NCI-H2081 (cell line): ENCODE measurements around the gene SEPTIN7.
"Not testable (repeated sequence)": the region's sequence is repeated elsewhere in the genome, so short reads cannot be mapped to it uniquely, and the experiment has no call there.

Source experiments
- DNase-seq, 2 experiments: peaks; one replicate each; lab custom pipeline; 2025; lab: John Stamatoyannopoulos, UW

SEPTIN7 gene

GRCh38 chr7:35800718-35801391 is at the start of gene SEPTIN7:
Gene SEPTIN7 (plus strand): TSS chr7:35801057. CDS start chr7:35801210, 153 bp downstream.
- DNase-seq: peak; percentile 99 to 100

- no peak for DNase-seq
Observed at GRCh38 chr7:35752742-35753141, 48.1 kb upstream of the SEPTIN7 start.

GRCh38 chr7:35753761-35754603 is 46.9 kb upstream of the SEPTIN7 start:
- DNase-seq: no peak

- DNase-seq: no peak
Observed at GRCh38 chr7:35754741-35755140, 46.1 kb upstream of the SEPTIN7 start.

GRCh38 chr7:35755711-35756110 is 45.1 kb upstream of the SEPTIN7 start:
- no peak for DNase-seq

- not testable (repeated sequence) for DNase-seq
Observed at GRCh38 chr7:35756453-35756852, 44.4 kb upstream of the SEPTIN7 start.

GRCh38 chr7:35757574-35757973 is 43.3 kb upstream of the SEPTIN7 start:
- no peak for DNase-seq

GRCh38 chr7:35758421-35758820 is 42.4 kb upstream of the SEPTIN7 start:
- no peak for DNase-seq

GRCh38 chr7:35760143-35760745 is 40.6 kb upstream of the SEPTIN7 start:
- DNase-seq: no peak

GRCh38 chr7:35761871-35762677 is 38.8 kb upstream of the SEPTIN7 start:
- no peak for DNase-seq

GRCh38 chr7:35762781-35763180 is 38.1 kb upstream of the SEPTIN7 start:
- DNase-seq: no peak

GRCh38 chr7:35768346-35768745 is 32.5 kb upstream of the SEPTIN7 start:
- DNase-seq: no peak

GRCh38 chr7:35771776-35772175 is 29.1 kb upstream of the SEPTIN7 start:
- no peak for DNase-seq

- no peak for DNase-seq
Observed at GRCh38 chr7:35773994-35774393, 26.9 kb upstream of the SEPTIN7 start.

- DNase-seq: no peak
Observed at GRCh38 chr7:35776686-35777085, 24.2 kb upstream of the SEPTIN7 start.

GRCh38 chr7:35777121-35777520 is 23.7 kb upstream of the SEPTIN7 start:
- DNase-seq: no peak

- no peak for DNase-seq
Observed at GRCh38 chr7:35780070-35780469, 20.8 kb upstream of the SEPTIN7 start.

GRCh38 chr7:35781200-35781701 is 19.6 kb upstream of the SEPTIN7 start:
- DNase-seq: no peak

GRCh38 chr7:35781767-35782515 is 18.9 kb upstream of the SEPTIN7 start:
- DNase-seq: no peak

GRCh38 chr7:35784332-35784731 is 16.5 kb upstream of the SEPTIN7 start:
- DNase-seq: no peak

GRCh38 chr7:35785250-35785649 is 15.6 kb upstream of the SEPTIN7 start:
- DNase-seq: no peak
